Activated CD8-positive, alpha-beta memory T cell treated with anti-CD3 and anti-CD28 coated beads for 1 hour (primary cell): ENCODE measurements around the gene NSUN4.
"Not testable (repeated sequence)": the region's sequence is repeated elsewhere in the genome, so short reads cannot be mapped to it uniquely, and the experiment has no call there.

Experiments
- DNase-seq, 2 donors: peaks; one replicate each; pipeline ENCODE4 v3.0.0-alpha.2; 2020; ENCODE audit warnings: low read depth in 1 of 2; ENCODE audit errors: extremely low read depth in 1 of 2

Gene NSUN4

DNA sequence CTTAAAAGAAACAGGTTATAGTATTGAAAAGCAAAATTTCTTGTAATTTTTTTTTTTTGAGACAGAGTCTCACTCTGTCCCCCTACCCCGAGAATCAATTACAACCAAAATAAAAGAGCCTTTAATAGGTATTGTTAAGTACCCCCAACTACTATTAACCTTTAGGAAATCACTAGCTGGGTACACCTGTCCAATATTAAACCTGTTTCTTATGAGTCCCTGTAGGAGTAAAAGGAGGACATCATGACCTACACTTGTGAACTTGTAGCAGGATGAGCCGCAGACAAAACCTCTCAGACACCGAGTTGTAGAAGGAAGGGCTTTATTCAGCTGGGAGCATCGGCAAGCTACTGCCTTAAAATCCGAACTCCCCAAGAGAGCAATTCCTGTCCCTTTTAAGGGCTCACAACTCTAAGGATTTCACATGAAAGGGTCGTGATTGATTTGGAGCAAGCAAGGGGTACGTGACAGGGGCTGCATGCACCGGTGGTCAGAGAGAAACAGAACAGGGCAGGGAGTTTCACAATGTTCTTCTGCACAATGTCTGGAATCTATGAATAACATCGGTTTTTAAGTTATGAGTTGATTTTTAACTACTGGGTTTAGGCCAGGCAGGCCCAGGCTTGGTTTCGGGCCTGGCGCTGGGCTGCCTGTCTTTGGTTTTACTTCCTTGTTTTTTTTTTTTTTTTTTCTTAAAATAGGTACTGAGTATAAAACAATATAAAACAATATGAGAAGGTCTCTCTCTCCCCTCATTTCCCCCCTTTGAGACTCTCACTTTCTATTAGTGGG, 15.1 kb upstream of the NSUN4 start:
- not testable (repeated sequence) for DNase-seq

DNA sequence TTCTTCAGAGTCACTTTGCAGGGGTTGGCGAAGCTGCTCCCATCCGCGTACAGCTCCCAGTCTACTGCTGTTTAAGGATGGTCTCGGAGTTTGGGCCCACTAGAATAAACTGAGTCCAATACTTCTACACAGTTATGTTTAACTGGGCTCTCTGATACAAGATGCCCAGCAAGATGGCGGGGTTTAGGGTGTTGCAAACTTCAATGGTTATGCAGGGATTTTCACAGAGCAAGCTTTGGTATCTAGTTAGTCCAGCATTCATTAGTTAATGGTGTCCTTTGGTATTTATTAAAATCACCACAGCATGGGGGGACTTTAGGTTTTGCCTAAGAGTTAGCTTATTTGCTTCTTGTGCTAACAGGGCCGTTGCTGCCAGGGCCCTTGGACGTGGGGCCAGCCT, 12.4 kb upstream of the NSUN4 start:
- DNase-seq = not testable (repeated sequence)

- DNase-seq = not testable (repeated sequence)
Observed at GRCh38 chr1:46329807-46330206, 10.8 kb upstream of the NSUN4 start.

- not testable (repeated sequence) for DNase-seq
Observed at GRCh38 chr1:46330381-46330780, 10.2 kb upstream of the NSUN4 start.

DNA sequence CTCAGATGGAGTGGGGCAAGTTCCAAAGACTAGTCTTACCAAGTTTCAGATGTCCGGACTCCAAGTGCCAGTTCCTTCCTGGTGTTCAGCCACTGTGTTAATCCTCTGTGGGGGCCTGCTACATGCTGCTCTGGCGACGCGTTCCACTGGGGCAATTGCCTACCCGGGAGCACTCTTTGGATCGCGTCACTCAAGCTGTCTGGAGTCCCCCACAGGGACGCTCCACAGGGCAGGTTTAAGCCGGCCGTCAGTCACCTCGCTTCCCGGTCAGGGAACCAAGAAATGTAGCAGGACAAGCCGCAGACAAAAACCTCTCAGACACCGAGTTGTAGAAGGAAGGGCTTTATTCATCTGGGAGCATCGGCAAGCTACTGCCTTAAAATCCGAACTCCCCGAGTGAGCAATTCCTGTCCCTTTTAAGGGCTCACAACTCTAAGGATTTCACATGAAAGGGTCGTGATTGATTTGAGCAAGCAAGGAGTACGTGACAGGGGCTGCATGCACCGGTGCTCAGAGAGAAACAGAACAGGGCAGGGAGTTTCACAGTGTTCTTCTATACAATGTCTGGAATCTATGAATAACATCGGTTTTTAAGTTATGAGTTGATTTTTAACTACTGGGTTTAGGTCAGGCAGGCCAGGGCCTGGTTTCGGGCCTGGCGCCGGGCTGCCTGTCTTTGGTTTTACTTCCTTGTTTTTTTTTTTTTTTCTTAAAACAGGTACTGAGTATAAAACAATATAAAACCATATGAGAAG, 8.6 kb upstream of the NSUN4 start:
- DNase-seq = not testable (repeated sequence)

DNA sequence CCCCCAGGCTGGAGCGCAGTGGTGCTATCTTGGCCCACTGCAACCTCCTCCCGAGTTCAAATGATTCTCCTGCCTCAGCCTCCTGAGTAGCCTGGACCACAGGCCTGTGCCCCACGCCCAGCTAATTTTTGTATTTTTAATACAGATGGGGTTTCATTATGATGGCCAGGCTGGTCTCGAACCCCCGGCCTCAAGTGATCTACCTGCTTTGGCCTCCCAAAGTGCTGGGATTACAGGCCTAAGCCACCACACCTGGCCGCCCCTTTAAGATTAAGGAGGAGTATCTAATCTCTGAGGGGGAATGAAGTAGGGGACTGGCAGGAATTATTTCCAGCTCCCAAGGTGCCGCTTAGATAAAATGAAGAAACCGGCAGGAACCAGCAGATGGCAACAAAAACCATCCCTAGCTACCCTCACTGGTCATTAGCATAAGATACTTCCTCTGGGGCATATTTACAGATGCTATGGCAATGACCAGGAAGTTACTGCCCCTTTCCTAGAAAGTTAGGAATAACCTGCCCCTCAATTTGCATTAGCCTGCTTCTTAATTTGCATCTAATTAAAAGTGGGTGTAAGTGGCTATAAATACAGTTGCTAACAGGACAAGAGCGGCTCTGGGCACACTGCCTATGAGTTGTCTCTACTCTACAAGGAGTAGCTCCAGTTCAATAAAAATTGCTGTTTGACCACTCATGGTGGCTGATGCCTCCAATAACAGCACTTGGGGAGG, 7.1 kb upstream of the NSUN4 start:
- no peak for DNase-seq

GRCh38 chr1:46334030-46334384, 6.6 kb upstream of the NSUN4 start:
- DNase-seq = no peak

- no peak for DNase-seq
Observed at GRCh38 chr1:46335081-46335480, 5.5 kb upstream of the NSUN4 start.

- not testable (repeated sequence) for DNase-seq
Observed at GRCh38 chr1:46337409-46337808, 3.2 kb upstream of the NSUN4 start.

GRCh38 chr1:46341222-46342083, 846 bp downstream of the NSUN4 start:
- no peak for DNase-seq

- DNase-seq = no peak
Observed at GRCh38 chr1:46342084-46342656, 1.6 kb downstream of the NSUN4 start.

DNA sequence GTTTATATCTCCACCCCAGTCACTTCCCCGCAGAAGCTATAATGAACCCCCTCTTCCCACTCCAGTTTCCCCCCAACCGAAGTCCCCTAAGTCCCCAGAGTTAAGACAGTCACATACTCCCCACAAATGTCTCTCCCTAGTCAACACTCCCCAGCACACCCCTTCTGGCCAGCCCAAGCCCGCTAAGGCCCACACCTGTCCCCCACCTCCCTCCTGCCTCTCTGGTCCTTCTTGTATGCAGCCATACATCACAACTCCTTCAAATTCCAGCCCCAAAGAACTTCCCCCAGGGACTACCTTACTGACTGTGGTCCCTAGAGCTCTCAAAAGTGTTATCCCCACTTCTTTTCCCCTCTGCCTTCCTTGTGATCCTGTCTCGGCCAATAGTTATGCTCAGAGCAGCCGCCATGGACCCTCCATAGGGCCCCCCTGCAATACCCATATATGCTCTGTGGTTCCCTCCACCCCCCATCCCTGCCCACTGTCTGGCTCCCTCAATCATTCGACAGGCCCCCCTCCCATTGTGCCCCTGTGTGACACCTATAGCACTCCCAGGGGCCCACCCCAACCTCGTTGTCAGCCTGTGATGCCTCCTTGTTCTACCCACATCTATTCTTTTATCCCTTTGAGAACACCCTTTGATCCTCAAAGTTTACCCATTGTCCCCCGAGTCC, 2.2 kb downstream of the NSUN4 start:
- no peak for DNase-seq

DNA sequence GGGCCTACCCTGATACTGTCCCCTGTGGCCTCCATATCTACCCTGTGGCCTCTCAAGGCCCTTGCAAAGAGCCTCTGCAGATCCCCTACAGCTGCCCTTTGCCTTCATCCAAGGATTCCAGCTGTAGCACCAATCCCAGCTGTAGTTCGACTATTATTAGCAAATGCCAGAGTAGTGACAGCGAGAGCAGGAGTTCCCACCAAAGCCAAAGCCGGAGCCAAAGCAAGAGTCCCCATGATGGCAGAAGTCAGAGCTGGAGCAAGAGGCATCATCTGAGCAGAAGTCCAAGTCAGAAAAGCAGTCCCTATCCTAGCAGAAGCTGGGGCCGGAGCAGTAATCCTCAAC, 2.7 kb downstream of the NSUN4 start:
- no peak for DNase-seq

- DNase-seq = no peak
Observed at GRCh38 chr1:46343705-46344104, 3.1 kb downstream of the NSUN4 start.

DNA sequence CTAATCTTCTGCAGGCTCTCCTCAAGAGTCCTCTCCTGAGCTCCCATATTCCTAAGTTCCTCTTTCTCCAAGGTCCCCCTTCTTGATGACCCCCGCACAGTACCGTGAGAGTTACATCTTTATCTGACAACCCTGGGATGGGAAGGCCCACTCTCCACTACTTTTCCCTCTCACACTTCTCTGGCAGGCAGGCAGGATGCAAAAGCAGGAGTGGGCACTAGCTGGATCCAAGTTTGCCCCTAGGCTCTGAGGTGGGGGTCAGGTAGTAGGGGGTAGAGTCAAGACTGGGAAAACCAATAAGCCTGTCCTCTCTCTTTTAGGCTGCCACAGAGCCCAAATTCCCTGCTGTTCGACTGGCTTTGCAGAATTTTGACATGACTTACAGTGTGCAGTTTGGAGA, 3.9 kb downstream of the NSUN4 start:
- no peak for DNase-seq

DNA sequence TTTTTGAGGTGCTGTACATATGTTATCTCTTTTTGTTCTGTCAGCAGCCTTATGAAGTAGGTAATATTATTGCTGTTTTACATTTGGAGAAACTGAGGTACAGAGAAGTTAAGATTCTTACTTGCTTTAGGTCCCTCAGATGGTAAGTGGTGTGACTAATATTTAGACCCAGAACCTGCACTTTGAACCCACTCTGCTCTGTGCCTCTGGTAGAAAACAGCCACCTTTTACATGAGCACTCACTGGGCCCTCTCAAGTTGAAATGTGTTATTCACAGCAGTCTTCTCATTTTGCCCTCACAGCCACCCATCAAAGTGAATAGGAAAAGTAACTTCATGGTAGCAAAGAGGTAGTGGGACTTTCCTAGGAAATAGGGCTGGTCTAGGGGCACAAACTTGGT, 4.7 kb downstream of the NSUN4 start:
- no peak for DNase-seq

- no peak for DNase-seq
Observed at GRCh38 chr1:46352363-46352762, 11.8 kb downstream of the NSUN4 start.

- DNase-seq = not testable (repeated sequence)
Observed at GRCh38 chr1:46355920-46356319, 15.3 kb downstream of the NSUN4 start.

- no peak for DNase-seq
Observed at GRCh38 chr1:46362158-46362557, 21.6 kb downstream of the NSUN4 start.

DNA sequence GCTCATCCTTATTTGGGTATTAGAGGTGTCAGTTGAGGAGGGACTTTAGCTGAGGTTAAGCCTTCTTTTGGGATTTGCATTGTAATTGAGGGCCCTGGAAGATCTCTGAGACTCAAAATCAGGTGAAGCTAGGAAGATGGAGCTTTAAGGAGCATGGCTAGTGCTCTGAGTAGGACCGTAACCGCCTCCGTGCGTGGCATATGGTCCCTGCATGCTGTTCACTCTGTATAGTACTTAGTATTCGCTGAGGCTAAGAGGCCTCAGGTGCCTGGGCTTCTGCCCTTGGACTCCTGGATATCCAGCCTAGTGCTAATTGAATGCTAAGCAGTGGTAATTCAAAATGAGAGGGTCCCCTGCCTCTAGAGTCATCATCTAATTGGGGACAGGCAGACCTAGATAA, 22.5 kb downstream of the NSUN4 start:
- no peak for DNase-seq
